Right renal pelvis (tissue), 4 donors: ENCODE measurements around the gene NSMF. TPM values are rescaled to one million over a fixed set of nuclear protein-coding genes. Genes with fewer than 3 reads are reported as not detected.

Experiments
- DNase-seq, 4 donors: peaks; one replicate each; pipeline ENCODE4 v3.0.0-alpha.2; 2013; ENCODE audit warnings: low read depth in 4 of 4, low spot score in 3 of 4, missing footprints in 1 of 4
- polyA plus RNA-seq, 4 donors: library from polyadenylated mRNA; unstranded; fragments of 120-200 nt; gene quantifications; one replicate each; pipeline ENCODE4 v1.2.1, GENCODE V29; 2013; ENCODE audit not compliant: insufficient read length in 4 of 4

NSMF gene
- polyA plus RNA-seq, 4 donors = 45.5 to 49.6 (median 45.8) TPM

DNA sequence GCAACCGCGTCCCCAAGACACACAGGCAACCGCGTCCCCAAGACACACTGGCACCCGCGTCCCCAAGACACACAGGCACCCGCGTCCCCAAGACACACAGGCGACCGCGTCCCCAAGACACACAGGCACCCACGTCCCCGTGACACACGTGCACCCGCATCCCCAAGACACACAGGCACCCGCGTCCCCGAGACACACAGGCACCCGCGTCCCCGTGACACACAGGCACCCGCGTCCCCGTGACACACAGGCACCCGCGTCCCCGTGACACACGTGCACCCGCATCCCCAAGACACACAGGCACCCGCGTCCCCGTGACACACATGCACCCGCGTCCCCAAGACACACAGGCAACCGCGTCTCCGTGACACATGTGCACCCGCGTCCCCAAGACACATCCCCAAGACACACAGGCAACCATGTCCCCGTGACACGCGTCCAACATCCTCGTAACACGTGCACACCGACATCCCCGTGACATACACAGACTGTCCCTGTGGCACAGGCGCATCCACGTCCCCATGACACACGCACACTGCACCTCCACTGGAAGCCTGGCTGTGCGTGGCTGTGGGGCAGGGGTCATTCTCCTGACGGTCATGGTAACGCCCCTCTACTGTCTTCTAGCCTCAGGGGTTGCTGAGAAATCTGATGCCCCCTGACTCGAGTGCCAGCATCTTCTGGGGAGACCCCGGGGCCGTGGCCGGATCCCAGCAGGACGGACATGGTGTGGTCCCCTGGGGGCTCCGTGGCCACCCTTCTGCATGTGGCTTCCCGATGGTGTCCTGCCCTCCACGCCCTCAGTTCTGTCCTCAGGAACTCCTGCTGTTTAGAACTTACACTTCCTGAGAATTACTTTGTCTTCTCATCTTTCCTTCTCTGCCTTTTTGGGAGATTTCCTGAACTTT lies 60.3 kb downstream of the NSMF start:
- no peak for DNase-seq

DNA sequence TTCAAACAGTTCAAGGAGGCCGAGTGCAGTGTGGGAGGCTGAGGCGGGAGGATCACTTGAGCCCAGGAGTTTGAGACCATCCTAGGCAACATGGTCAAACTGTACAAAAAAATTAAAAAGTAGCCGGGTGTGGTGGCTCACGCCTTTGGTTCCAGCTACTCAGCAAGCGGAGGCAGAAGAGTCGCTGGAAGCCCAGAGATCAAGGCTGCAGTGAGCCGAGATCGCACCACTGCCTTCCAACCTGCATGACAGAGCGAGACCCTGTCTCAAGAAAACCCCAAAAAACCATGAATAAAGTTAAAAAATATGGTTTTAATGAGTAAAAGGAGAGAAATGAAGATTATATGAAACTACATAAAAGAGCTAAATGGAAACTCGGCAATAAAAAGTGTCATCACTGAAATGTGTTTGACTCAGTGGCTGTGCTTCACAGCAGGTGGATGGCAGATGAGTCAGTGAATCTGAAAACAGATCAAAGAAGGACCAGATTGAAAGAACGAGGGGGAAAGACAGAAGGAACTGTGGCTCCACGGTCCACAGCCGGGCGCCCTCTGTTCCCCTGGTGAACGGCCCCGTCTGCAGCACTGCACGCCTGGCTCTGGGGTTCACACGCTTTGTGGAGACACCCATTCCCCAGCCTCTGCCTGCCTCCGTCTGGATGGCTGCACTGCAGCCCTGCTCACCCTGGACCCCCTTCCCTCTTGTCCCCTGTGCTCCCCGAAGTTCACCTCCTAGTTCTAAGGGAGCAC lies 61.3 kb downstream of the NSMF start:
- no peak for DNase-seq

Other genes starting within 250 kb of the NSMF start
- 10 to 100 TPM in 2 of 4 donors, 1 to 10 TPM in 2; 7.9 to 16.3 (median 10.1) TPM for gene RNF208, start 237.1 kb downstream of the NSMF start, polyA plus RNA-seq
- gene CYSRT1, start 234.2 kb downstream of the NSMF start, polyA plus RNA-seq = 10 to 100 TPM in 2 of 4 donors, 1 to 10 TPM in 2; 4.9 to 14.2 (median 10.8) TPM
- gene RNF224, start 231.8 kb downstream of the NSMF start, polyA plus RNA-seq = 10 to 100 TPM in 1 of 4 donors, 1 to 10 TPM in 3; 5.1 to 14.5 (median 9.7) TPM
- gene SLC34A3, start 228.4 kb downstream of the NSMF start, polyA plus RNA-seq = 10 to 100 TPM in 1 of 4 donors, 1 to 10 TPM in 3; 4.7 to 11.9 (median 7.3) TPM
- gene TUBB4B, start 218.0 kb downstream of the NSMF start, polyA plus RNA-seq = 100 to 1,000 TPM; 343 to 454 (median 348) TPM
- gene STPG3, start 208.0 kb downstream of the NSMF start, polyA plus RNA-seq = 1 to 10 TPM; 1.7 to 2.3 (median 1.8) TPM
- gene NELFB, start 204.0 kb downstream of the NSMF start, polyA plus RNA-seq = 10 to 100 TPM; 46.6 to 69.7 (median 51.2) TPM
- gene TOR4A, start 181.6 kb downstream of the NSMF start, polyA plus RNA-seq = 1 to 10 TPM; 3.6 to 10.0 (median 4.9) TPM
- 10 to 100 TPM in 1 of 4 donors, 1 to 10 TPM in 3; 6.6 to 10.1 (median 6.7) TPM for gene NRARP, start 157.1 kb downstream of the NSMF start, polyA plus RNA-seq
- gene EXD3, start 36.2 kb downstream of the NSMF start, polyA plus RNA-seq = 10 to 100 TPM; 12.5 to 19.3 (median 13.8) TPM
- gene NOXA1, start 35.9 kb downstream of the NSMF start, polyA plus RNA-seq = 10 to 100 TPM in 1 of 4 donors, 1 to 10 TPM in 3; 5.7 to 10.1 (median 6.2) TPM
- gene ENTPD8, start 18.0 kb downstream of the NSMF start, polyA plus RNA-seq = under 1 TPM; 0.52 to 0.59 (median 0.56) TPM
- gene PNPLA7, start 91.1 kb upstream of the NSMF start, polyA plus RNA-seq = 1 to 10 TPM; 1.6 to 2.7 (median 2.2) TPM
- gene MRPL41, start 92.5 kb upstream of the NSMF start, polyA plus RNA-seq = 10 to 100 TPM; 15.5 to 30.0 (median 17.1) TPM
- 10 to 100 TPM; 35.4 to 48.2 (median 45.3) TPM for gene DPH7, start 119.6 kb upstream of the NSMF start, polyA plus RNA-seq
- 10 to 100 TPM; 20.3 to 26.3 (median 21.6) TPM for gene ZMYND19, start 131.2 kb upstream of the NSMF start, polyA plus RNA-seq
- gene ARRDC1, start 146.4 kb upstream of the NSMF start, polyA plus RNA-seq = 10 to 100 TPM; 27.9 to 37.7 (median 32.3) TPM
- gene EHMT1, start 159.7 kb upstream of the NSMF start, polyA plus RNA-seq = 10 to 100 TPM; 62.6 to 73.2 (median 71.3) TPM